ENCODE measurements around the gene COBLL1.
A peak's percentile ranks its signal among the peaks of the same experiment; 100 is the strongest.

The COBLL1 gene

GRCh38 chr2:164840930-164841718 lies 499 bp downstream of the COBLL1 start:
- ChIA-PET CTCF (interaction anchor here (0.6 to 2.8 kb wide), 25 partner anchors 10 to 1675 kb away, joined by 3 to 21 read pairs (median 4); no protein-coding TSS in a partner anchor), POLR2A (interaction anchor here (0.9 to 1.8 kb wide), 4 partner anchors 60 to 106 kb away, joined by 3 to 6 read pairs (median 5); no protein-coding TSS in a partner anchor)
- H3K4me1 ChIP-seq (ENCODE audit: control insufficient read depth, insufficient read depth, low read length): peaks cover 21% of the 10 kb centered on the region
- no peaks in the 10 kb centered on the region for H3K9me3 ChIP-seq (ENCODE audit: control insufficient read depth, insufficient read depth, low read depth, low read length)
- peak overlapping the region; percentile 95 for H3K27ac ChIP-seq (ENCODE audit: extremely low read depth, low read depth, low read length)
- H3K36me3 ChIP-seq (ENCODE audit: control insufficient read depth in 2 of 2, insufficient read depth in 1 of 2, low read length in 2 of 2): no peaks in the 10 kb centered on the region
- H3K4me3 ChIP-seq (ENCODE audit: low read depth, low read length): peak overlapping the region; percentile 87
- no peak for TF ChIP-seq ZNF24 (tag by site-specific recombination; IDR thresholded peaks at IDR 0.05)
- TF ChIP-seq ZNF169 (tag by site-specific recombination; IDR thresholded peaks at IDR 0.05): no peak
- TF ChIP-seq ZNF571 (tag by site-specific recombination; IDR thresholded peaks at IDR 0.05): no peak
- TF ChIP-seq ZNF76 (tag by site-specific recombination; IDR thresholded peaks at IDR 0.05; ENCODE audit: borderline replicate concordance, low read depth): 0 out of 2 replicates have a peak, but pooled peaks have one; percentile 13
- TF ChIP-seq ZNF623 (tag by site-specific recombination; IDR thresholded peaks at IDR 0.05): no peak
- TF ChIP-seq SP2 (tag by site-specific recombination; IDR thresholded peaks at IDR 0.05): peak; percentile 10
- TF ChIP-seq YY2 (tag by site-specific recombination; IDR thresholded peaks at IDR 0.05): no peak
- no peak for TF ChIP-seq ZNF837 (tag by site-specific recombination; IDR thresholded peaks at IDR 0.05)
- no peak for TF ChIP-seq ZNF707 (tag by site-specific recombination; IDR thresholded peaks at IDR 0.05)
- TF ChIP-seq KLF17 (tag by site-specific recombination; IDR thresholded peaks at IDR 0.05): no peak
- TF ChIP-seq ZNF112 (tag by site-specific recombination; IDR thresholded peaks at IDR 0.05): no peak
- no peak for TF ChIP-seq PRDM1 (tag by site-specific recombination; IDR thresholded peaks at IDR 0.05)
- no peak for TF ChIP-seq EGR2 (tag by site-specific recombination; IDR thresholded peaks at IDR 0.05; ENCODE audit: low read depth)
- TF ChIP-seq ZNF561 (tag by site-specific recombination; IDR thresholded peaks at IDR 0.05; ENCODE audit: borderline replicate concordance): 0 out of 2 replicates have a peak, but pooled peaks have one; percentile 16
- TF ChIP-seq ZIC2 (tag by site-specific recombination; IDR thresholded peaks at IDR 0.05): no peak
- no peak for TF ChIP-seq ZNF768 (tag by site-specific recombination; IDR thresholded peaks at IDR 0.05)
- peak; percentile 44; the same call in 1 of the 2 replicates for TF ChIP-seq ZNF335 (tag by site-specific recombination; conservative IDR thresholded peaks at IDR 0.05)
- TF ChIP-seq ZNF114 (tag by site-specific recombination; IDR thresholded peaks at IDR 0.05): no peak
- TF ChIP-seq SCRT2 (tag by site-specific recombination; IDR thresholded peaks at IDR 0.05): no peak
- TF ChIP-seq FEZF1 (tag by site-specific recombination; IDR thresholded peaks at IDR 0.05): peak; percentile 80
- TF ChIP-seq ZNF155 (tag by site-specific recombination; IDR thresholded peaks at IDR 0.05): no peak
- no peak for TF ChIP-seq ZNF423 (tag by site-specific recombination; IDR thresholded peaks at IDR 0.05)
- TF ChIP-seq SP3 (tag by site-specific recombination; IDR thresholded peaks at IDR 0.05): no peak
- TF ChIP-seq CTCF (tag by site-specific recombination; IDR thresholded peaks at IDR 0.05): peak; percentile 50; the same call in 1 of the 2 replicates
- TF ChIP-seq IKZF3 (tag by site-specific recombination; IDR thresholded peaks at IDR 0.05): 0 out of 2 replicates have a peak, but pooled peaks have one; percentile 38
- no peak for TF ChIP-seq ATF2 (tag by site-specific recombination; IDR thresholded peaks at IDR 0.05; ENCODE audit: low read depth)
- no peak for TF ChIP-seq ZNF747 (tag by site-specific recombination; IDR thresholded peaks at IDR 0.05)
- TF ChIP-seq KLF10 (tag by site-specific recombination; IDR thresholded peaks at IDR 0.05): no peak; the same call in 1 of the 2 replicates
- TF ChIP-seq ZNF311 (tag by site-specific recombination; IDR thresholded peaks at IDR 0.05; ENCODE audit: borderline replicate concordance): no peak
- no peak for TF ChIP-seq GLIS1 (tag by site-specific recombination; IDR thresholded peaks at IDR 0.05)
- peak; percentile 63; the same call in 1 of the 2 replicates for TF ChIP-seq ZBTB8A (tag by site-specific recombination; IDR thresholded peaks at IDR 0.05)
- no peak for TF ChIP-seq ZNF184 (tag by site-specific recombination; IDR thresholded peaks at IDR 0.05)
- TF ChIP-seq ZNF629 (tag by site-specific recombination; IDR thresholded peaks at IDR 0.05): no peak
- peak; percentile 41; the same call in 1 of the 2 replicates for TF ChIP-seq ZNF660 (tag by site-specific recombination; IDR thresholded peaks at IDR 0.05)
- no peak for TF ChIP-seq ZNF701 (tag by site-specific recombination; IDR thresholded peaks at IDR 0.05)

All from HEK293 (cell line).